Measurements from ENCODE around the gene SCIMP.

DNA sequence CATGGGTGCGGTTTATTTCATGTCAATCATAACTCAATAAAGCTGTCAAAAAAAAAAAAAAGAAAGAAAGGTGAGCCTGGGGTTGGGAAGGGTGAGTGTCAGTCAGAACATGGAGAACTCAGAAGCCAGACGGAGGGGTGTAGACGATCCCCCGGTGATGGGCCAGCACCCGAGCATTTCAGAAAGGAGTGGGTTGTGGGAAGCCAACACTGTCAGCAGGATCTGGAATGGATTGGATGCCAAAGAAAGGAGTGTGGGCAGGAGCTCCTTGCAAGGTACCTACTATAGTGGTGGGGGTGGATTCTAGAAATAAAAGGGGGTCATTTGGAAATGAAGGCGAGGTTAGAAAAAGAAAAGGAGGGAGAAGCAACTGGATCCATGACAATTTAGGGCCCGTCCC is 19.8 kb upstream of the SCIMP start:
- no peak for TF ChIP-seq NFIC (IDR thresholded peaks at IDR 0.05; ENCODE audit: borderline replicate concordance)
- no peak for TF ChIP-seq YY1 (IDR thresholded peaks at IDR 0.05; ENCODE audit: low read depth)
- no peak for TF ChIP-seq EP300 (IDR thresholded peaks at IDR 0.05; ENCODE audit: borderline replicate concordance in 1 of 2, low read depth in 1 of 2, low read length in 1 of 2)
- TF ChIP-seq SIN3A (IDR thresholded peaks at IDR 0.05; ENCODE audit: borderline replicate concordance, low read depth, low read length) = no peak
- TF ChIP-seq CTCF (IDR thresholded peaks at IDR 0.05) = no peak
- TF ChIP-seq, protein P1, sequence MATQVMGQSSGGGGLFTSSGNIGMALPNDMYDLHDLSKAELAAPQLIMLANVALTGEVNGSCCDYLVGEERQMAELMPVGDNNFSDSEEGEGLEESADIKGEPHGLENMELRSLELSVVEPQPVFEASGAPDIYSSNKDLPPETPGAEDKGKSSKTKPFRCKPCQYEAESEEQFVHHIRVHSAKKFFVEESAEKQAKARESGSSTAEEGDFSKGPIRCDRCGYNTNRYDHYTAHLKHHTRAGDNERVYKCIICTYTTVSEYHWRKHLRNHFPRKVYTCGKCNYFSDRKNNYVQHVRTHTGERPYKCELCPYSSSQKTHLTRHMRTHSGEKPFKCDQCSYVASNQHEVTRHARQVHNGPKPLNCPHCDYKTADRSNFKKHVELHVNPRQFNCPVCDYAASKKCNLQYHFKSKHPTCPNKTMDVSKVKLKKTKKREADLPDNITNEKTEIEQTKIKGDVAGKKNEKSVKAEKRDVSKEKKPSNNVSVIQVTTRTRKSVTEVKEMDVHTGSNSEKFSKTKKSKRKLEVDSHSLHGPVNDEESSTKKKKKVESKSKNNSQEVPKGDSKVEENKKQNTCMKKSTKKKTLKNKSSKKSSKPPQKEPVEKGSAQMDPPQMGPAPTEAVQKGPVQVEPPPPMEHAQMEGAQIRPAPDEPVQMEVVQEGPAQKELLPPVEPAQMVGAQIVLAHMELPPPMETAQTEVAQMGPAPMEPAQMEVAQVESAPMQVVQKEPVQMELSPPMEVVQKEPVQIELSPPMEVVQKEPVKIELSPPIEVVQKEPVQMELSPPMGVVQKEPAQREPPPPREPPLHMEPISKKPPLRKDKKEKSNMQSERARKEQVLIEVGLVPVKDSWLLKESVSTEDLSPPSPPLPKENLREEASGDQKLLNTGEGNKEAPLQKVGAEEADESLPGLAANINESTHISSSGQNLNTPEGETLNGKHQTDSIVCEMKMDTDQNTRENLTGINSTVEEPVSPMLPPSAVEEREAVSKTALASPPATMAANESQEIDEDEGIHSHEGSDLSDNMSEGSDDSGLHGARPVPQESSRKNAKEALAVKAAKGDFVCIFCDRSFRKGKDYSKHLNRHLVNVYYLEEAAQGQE (IDR thresholded peaks at IDR 0.05; ENCODE audit: low read depth, low read length) = no peak
- no peak for TF ChIP-seq RAD21 (IDR thresholded peaks at IDR 0.05; ENCODE audit: low read length)
- TF ChIP-seq, protein P2, sequence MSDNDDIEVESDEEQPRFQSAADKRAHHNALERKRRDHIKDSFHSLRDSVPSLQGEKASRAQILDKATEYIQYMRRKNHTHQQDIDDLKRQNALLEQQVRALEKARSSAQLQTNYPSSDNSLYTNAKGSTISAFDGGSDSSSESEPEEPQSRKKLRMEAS (IDR thresholded peaks at IDR 0.05; ENCODE audit: low read depth) = no peak
- TF ChIP-seq POLR2AphosphoS5 (IDR thresholded peaks at IDR 0.05; ENCODE audit: low read depth, low read length) = no peak
- no peak for TF ChIP-seq MXI1 (IDR thresholded peaks at IDR 0.05; ENCODE audit: low read depth, low read length)
